A172 (cell line): ENCODE results near the gene CEACAM21. TPM values are rescaled to one million over a fixed set of nuclear protein-coding genes. Genes with fewer than 3 reads are reported as not detected.

Experiments used
- DNase-seq: peaks from one replicate; pipeline ENCODE4 v3.0.0-alpha.2; 2015; ENCODE audit warnings: low spot score
- total RNA-seq: library from RNA; depleted of rRNA; stranded (reverse); fragments of >200 nt; shearing (Covaris generic); gene quantifications from 2 replicates; pipeline ENCODE4 v1.2.3, GENCODE V29; 2014; rRNA removed

The CEACAM21 gene
- total RNA-seq = not detected in 2 replicates

DNA sequence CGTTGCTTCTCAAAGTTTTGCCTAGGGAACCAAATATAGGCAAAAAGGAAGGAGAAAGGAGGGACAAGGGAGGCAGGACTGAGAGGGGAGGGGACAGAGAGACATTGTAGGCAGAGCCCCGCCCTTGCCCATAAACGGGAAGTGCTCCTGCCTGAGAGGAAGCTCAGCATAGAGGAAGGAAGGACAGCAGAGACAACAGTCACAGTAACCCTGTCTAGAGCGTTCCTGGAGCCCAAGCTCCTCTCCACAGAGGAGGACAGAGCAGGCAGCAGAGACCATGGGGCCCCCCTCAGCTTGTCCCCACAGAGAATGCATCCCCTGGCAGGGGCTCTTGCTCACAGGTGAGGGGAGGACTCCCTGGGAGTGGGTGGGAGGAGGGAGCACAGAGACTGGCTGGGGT, at the start of gene CEACAM21:
CEACAM21 (plus strand) TSS at position 169 of the 400 bp plus-strand sequence; CDS start at position 278, 109 bp downstream.
- no peak for DNase-seq

DNA sequence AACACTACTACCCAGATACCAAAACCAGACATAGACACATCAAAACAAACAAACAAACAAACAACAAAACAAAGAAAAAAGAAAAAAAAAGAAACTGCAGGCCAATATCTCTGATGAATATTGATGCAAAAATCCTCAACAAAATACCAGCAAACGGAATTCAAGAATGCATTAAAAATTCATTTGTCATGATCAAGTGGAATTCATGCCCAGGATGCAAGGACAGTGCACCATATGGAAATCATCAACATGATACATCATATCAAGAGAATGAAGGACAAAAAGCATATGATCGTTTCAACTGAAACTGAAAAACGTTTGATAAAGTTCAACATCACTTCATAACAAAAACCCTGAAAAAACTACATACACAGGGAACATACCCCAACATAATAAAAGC, 48.9 kb upstream of the CEACAM21 start:
- no peak for DNase-seq

DNA sequence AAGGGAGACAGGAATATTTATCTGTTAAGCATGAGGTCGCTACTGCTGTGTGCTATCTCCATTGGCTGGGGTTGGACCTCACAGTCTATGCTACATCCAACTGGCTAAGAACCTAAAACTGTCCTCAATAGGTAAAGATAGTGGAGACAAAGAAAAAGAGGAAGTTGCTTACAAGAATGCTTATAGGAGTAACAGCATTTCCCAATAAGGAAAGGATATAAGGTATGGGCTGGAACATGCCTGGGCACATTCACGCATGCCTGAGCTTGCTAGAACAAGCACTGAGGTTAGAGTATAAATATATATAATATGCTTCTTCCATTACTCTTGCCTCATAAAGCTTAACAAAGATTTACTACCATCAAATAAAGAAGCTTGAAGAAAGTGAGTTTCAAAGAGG, 47.9 kb upstream of the CEACAM21 start:
- DNase-seq = no peak

DNA sequence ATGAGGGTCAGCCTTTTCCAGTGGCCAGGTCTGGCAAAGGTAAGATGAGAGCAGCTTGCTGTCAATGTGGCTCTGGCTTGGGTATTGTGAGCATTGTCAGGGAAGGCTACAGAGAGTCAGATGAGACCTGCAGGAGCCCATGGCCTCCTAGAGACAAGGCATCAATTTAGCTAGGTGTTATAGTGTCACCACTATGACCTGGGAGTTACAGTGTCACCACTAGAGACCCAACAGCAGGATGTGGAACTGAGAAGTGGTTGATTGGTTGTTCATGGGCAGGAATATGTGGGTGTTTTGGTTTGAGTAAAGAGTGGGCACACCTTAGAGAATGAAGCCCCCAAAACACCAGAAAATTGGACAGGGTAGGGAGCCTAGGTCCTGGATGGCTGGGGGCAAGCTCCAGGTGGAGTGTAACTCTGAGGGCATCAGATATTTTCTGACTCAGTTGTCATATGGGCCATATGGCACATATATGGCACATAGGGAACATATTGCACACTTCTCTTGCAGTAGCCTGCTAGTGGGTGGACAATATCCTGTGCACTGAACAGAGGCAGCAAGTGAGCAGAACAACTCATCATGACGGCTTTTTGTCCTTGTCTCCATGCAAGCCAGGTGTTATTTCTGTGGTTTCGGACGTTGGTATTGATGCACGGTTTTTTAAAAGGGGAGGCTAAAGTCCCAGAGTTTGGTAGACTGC, 46.3 kb upstream of the CEACAM21 start:
- no peak for DNase-seq

DNA sequence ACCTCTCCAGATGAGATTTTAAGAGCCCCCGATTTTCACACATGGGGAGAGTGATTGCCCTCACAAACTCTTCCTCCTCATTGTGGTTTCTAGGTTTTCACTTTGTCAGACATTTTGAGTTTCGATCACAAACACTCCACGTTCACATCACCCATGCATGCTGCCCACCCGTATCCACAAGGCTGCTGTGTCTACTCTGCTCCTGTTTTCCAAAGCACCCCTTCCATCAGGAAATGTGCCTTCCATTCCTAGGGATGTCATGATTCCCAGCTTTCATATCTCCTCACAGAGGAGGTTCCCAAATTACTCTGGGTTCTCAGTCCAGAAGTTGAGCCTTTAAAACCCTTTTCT, 45.8 kb upstream of the CEACAM21 start:
- no peak for DNase-seq

DNA sequence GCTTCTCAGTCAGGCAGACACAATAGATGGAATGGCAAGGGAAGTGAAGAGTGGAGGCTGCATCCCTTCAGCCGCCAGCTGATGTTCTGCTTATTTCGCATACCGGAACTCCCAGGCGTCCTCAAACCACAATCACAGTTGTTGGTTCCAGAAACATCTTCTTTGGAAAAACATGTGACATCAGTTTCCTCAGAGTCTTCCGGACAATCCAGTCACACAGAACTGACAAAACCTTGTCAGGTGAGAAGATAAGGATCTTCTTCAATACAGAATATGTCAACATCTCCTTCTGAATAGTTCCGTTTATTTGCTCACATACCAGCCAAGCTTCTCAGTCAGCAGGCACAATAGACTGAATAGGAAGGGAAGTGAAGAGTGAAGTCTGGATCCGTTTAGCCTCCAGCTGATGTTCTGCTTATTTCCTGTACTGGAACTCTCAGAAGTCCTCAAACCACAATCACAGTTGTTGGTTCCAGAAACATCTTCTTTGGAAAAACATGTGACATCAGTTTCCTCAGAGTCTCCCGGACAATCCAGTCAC, 45.1 kb upstream of the CEACAM21 start:
- DNase-seq = no peak

DNA sequence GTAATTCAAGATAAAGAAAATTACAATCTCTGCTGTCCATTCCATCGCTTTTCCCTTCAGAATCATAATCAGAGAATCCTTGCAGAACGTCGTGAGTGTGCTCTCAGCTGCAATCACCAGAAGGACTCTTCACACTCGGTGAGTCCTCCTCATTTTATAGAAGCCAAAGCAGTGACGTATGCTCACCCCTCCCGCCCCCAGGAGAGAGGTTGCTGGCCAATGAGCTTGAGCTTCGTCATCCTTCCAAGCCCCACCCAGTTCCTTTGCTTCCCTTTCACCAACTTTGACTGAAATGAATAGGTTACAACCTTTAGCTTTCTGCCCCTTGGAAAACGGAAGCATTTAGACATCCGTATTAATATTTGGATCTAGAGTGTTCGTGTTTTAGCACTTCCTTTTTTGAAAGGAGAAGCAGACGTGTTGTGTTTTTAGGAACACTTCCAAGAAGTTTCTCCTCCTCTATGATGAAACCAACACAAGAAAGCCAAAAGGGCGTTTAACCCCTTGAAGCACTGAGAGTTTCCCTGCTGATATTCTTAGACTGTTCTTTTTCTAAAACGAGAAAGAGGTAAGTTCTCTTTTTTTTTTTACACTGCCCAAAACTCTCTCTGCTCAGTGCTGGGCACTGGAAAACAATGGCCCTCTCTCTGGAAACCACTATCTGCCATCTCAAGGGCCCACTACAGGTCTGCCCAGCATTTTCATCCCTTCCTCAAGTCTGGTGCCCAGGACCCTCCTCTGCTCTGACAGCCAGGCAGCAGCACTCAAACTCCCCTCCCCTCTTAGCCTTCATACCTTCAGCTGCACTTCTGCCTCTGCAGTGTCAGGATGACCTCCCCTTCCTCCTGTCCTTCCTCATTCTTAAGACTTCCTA, 44.3 kb upstream of the CEACAM21 start:
- peak; percentile 61 for DNase-seq

DNA sequence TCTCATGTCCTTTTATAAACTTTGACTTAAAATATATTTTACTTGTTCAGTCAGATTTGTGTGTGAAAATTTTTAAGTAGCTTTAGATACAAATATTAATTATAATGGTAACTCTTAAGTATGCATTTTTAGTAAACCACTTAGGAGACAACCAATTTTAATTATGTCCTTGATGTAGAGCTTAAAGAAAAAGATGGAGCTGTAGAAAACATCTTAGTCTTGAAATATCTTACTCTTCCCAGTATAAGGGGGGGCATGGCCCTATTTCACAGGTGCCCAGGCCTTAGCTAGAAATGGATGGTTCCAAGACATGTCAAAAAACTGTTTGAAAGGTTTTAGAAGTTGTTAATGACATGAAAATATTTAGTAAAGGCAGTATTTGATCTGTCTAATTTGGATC, 43.4 kb upstream of the CEACAM21 start:
- no peak for DNase-seq

DNA sequence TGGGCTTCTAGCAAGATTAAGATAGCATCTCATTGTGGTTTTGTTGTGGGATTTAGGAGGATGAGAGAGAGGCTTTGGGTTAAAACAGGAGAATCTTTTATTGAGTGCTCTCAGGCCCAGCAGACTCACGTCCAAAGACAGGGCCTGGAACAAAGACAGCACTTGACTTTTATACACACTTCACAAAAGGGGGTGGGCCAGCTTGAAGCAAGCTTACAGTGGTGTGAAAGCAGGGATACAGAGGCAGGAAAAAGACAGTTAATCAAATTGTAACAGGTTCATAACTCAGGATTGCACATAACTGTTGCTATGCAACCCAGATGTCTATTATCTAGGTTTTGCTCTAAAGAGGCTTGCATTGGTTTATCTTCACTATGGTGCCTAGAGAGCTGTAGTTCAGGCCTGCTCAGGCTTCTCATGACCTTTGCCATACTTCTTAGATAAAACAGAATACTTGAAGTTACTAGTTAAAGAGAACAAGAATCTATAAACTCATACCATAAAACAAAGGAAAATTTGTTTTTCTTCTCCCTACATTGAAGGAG, 42.2 kb upstream of the CEACAM21 start:
- no peak for DNase-seq

DNA sequence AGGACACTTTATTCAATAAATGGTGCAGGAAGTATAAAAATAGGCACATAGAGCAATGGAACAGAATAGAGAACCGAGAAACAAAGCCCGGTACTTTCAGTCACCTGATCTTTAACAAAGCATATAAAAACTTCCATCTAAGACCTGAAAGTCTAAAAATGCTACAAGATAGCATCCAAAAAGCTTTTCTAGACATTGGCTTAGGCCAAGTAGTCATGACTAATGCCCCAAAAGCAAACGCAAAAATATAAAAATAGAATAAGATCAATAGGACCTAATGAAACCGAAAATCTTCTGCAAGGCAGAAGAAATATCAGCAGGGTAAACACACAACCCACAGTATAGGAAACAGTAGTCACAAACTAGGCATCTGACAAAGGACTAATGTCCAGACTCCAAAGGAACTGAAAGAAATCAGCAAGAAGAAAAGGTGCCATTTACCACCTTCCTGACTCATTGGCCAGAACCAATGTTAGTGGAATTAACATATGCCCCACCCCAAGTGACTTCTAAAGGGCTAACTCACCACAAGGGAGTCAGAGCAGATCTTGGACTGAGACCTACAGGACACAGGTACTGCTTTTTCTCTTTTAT, 40.8 kb upstream of the CEACAM21 start:
- no peak for DNase-seq

DNA sequence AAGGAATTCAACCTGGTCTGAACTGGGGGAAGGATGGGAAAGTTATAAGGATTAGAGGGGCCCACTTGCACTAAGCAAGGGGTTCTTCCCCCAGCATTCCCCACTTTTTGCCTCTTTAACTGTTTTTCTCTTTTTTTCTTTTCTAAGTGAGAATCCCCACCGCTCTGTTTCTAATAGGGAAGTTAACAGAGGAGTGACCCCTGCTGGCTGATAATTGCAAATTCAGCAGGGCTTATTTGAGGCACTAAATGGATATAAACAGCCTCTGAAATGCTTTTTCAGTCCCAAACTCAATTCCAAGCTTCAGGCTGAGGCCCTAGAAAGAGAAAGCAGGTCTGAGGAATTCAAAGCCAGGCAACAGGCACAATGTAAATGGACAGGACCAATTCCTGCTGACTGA, 38.2 kb upstream of the CEACAM21 start:
- DNase-seq = peak; percentile 10

DNA sequence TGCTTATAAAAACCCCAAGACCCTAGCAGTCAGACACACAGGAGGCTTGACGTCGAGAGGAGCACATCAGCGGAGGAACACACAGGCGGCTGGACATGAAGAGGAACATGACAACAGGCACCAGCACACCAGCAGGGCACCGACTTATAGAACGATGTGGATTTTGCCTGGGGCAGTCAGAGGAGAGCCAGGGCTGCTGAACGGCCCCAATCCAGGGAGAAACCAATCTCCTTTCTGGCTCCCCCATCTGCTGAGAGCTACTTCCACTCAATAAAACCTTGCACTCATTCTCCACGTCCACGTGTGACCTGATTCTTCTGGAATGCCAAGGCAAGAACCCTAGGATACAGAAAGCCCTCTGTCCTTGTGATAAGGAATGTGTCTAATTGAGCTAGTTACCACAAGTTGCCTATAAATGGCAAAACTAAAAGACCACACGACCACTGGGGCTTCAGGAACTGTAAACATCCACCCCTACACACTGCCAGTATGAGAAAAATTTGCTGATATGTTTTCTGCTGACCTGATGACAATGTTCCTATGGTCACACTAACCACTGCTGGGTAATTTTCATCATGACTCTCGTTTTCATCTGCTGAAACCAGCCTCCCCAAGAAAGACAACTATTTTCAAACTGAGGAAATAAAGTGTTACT, 35.8 kb upstream of the CEACAM21 start:
- no peak for DNase-seq

DNA sequence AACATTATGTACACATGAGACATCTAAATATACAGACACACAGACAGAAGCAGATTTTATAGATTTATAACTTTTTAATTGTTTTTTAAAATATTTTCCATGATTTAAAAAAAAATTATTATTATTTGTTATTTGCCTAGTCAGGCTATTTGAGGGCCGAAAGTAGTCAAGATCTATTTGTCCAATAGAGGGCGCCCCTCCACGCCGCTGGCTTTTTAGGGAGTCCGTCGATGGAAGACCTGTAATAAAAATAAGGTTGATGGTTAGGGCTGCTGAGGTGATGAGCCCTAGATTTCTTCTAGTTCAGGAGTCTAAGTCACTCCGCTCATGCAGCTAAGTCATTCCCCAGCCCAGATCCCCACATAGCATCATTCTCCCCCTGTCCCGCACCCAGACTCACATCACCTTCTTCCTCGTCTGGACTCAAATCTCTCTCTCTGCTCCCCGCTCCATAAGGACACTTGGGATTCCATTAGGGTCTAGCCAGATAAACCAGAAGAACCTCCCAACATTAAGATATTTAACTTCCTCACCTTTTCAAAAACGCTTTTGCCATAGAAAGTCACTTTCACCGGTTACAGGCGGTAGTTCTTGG, 33.9 kb upstream of the CEACAM21 start:
- peak; percentile 39 for DNase-seq

DNA sequence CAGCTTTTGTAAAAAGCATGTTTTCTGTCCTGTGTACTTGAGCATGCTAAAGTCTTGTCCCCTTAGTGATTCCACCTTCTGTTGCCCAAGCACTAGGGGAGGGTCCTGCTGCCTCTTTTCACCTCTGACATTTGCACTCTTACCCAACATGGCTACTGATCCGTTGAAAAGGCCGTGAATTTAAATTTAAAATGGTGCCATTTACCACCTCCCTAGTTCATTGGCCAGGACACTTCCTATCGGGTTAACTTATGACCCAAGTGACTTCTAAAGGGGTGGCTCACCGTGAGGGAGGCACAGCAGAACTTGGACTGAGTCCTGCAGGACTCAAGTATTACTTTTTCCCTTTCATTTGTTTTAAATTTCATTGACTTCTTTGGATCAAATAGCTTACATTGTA, 33.3 kb upstream of the CEACAM21 start:
- DNase-seq = no peak

DNA sequence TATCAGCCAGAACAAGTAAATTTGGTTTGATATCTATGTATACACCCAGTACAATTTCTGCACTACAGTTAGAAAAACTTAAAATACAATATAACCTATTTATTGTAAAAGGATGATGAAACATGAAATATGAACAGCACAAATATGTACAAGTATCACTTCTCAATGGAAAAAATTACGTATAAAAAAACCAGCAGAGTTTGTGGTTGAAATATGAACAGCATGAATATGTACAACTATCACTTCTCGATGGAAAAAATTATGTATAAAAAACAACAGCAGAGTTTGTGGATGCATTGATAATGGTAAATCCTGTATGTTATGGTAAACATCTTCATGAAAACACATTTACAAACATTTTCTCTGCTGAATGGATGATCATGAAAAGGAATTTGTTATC, 32.4 kb upstream of the CEACAM21 start:
- DNase-seq = no peak

DNA sequence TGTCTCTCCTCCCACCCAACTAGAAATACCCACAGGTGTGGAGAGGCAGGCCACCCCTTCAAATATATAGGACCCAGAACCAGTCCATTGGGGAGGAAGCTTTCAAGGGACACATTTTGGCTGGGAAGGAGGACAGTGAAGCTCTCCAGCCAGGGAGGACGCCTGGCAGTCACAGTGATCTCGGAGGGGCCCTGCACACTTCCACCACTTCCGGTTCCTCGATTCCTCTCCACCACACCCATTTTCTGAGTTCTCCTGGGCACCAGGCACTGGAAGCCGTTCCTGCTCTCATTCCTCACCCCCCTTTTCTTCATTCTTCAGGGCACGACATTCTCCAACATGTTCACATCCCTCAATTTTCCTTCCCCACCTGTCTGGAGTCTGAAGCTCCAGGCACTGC, 30.4 kb upstream of the CEACAM21 start:
- DNase-seq = no peak

DNA sequence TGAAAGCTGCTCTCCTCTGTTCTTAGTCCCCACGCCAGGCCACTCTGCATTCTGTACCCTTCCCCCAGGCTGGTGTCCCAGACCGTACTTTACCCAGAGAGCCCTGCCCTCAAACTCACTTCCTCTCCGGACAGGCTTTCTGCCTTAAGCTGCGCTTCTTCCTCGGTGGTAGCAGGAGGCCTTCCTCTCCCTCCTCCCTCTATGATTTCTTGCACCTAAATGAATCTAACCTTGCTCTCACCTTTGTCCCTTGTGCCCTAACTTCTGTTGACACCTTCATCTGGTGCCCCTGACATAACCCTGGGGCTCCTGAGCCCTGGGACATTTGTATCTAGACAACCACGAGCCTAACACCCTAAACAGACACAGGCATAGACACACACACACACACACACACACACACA, 29.6 kb upstream of the CEACAM21 start:
- DNase-seq = no peak

DNA sequence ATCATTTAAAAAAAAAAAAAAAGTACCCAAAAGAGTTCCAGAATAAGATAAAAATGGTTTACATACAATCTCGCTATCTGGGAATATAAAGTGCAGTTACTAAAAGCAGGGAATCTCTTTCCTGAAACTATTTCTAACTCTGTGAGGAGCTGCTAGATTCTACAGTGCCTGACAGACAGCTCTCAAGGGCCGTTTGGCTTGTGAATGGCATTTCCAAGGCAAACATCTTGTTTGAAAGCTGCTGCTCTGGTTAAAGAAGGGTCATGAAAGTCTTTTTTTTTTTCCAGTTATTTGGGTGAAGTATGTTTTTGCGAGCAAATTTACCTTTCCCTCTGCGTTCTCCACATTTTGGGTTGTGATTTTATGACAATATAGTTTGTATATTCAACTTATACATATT, 29.0 kb upstream of the CEACAM21 start:
- DNase-seq = no peak

DNA sequence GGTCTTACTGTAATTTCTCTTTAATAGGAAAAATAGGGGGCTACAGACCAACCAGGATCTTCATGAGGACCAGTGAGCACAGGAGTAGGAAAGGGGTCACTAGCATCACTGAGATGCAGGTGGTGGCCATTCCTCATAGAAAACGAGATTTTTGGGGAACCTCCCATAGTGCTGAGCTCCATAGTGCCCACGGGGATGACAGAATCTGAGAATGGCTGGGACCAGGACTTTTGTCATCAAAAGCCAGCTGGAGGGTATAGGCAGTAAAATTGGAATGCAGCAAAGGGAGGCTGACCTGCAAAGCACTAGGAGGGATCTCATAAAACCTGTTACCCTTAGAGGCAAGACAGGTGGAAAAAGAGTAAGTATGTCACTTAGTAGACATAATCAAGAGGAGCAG, 28.4 kb upstream of the CEACAM21 start:
- DNase-seq = no peak

DNA sequence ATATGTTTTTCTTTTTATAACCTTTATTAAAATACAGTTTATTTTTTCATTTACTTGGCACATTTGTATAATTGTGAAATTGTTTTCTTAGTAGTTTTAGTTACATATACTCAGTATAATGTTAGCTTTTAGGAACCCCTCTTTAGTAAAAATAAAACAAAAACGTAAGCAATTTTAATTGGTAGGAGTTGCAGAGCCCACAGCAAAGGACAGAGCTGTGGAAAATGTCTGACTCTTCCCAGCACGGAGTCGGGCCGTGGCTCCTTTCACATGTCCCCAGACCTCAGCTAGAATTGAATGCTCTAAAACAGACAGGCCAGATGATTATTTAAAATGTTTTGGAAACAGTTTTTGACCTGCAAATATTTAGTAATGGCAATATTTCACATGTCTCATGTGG, 27.9 kb upstream of the CEACAM21 start:
- DNase-seq = no peak

DNA sequence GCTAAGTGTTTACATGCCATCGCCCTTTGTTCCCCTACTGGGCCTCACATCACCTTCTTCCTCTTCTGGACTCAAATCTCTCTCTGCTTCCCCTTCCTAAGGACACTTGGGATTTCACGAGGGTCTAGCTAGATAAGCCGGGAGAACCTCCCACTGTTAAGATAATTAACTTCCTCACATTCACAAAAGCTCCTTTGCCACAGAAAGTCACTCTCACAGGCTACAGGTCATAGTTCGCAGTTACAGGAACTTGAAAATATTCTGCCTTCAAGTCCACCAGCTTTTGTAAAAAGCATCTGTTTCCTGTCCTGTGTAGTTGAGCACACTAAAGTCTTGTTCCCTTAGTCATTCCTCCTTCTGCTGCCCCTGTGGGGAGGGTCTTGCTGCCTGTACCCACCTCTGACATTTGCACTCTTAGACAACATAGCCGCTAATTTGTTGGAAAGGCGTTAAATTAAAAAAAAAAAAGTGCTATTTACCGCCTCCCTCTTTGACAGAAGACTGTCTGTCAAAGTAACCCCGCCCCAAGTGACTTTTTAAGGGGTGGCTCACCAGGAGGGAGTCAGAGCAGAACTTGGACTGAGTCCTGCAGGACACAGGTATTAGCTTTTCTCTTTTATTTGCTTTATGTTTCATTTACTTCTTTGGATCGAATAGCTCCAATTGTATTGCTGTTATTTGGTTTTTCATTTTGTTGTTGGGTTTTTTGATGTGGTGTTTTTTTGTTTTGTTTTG, 26.8 kb upstream of the CEACAM21 start:
- no peak for DNase-seq
